OCI-LY3 (cell line): Measurements from ENCODE around the gene TTC23.

Source experiments
- EZH2phosphoT487 ChIP-seq: fragments of 200-600 bp; shearing (Covaris generic); IDR thresholded peaks from 2 replicates; pipeline ENCODE4 v1.6.1; 2018; ENCODE audit warnings: antibody characterized with exemption, mixed run types, low read depth
- TF ChIP-seq, protein P1 (sequence below): fragments of 200-600, 300-600 bp; sonication (generic); IDR thresholded peaks from 2 replicates; pipeline ENCODE4 v1.5.1; 2014; ENCODE audit warnings: antibody characterized with exemption, low read length, low read depth

DNA sequence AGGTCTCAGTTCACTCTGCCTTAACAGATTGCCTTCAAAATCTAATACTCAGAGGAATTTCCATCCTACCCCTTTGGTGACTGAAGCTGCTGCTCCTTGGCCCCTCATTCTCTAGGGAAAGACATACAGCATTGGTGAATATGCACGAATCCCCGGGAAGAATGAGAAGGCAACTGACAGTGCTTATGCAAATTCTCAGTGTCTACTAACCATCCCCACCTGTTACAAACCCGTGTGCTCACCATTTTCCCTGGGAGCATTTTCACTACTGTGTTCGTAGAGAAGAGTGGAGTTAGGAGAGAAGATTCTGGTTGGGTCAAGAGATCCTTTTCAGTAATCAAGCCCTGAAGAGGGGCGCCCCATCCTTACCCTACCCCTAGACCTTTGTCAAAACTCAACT, 106.8 kb downstream of the TTC23 start:
- TF ChIP-seq, protein P1, sequence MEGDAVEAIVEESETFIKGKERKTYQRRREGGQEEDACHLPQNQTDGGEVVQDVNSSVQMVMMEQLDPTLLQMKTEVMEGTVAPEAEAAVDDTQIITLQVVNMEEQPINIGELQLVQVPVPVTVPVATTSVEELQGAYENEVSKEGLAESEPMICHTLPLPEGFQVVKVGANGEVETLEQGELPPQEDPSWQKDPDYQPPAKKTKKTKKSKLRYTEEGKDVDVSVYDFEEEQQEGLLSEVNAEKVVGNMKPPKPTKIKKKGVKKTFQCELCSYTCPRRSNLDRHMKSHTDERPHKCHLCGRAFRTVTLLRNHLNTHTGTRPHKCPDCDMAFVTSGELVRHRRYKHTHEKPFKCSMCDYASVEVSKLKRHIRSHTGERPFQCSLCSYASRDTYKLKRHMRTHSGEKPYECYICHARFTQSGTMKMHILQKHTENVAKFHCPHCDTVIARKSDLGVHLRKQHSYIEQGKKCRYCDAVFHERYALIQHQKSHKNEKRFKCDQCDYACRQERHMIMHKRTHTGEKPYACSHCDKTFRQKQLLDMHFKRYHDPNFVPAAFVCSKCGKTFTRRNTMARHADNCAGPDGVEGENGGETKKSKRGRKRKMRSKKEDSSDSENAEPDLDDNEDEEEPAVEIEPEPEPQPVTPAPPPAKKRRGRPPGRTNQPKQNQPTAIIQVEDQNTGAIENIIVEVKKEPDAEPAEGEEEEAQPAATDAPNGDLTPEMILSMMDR = no peak
- TF ChIP-seq EZH2phosphoT487 = no peak
